ENCODE results near the gene MACROD1. TPM values are rescaled to one million over a fixed set of nuclear protein-coding genes. Genes with fewer than 3 reads are reported as not detected.

MACROD1 gene
- total and polyA plus RNA-seq, 2 of the 13 experiments (the other 11 are each of a cell fraction or from before 2014, with no cell fraction given), result 23.1 to 34.5 TPM

DNA sequence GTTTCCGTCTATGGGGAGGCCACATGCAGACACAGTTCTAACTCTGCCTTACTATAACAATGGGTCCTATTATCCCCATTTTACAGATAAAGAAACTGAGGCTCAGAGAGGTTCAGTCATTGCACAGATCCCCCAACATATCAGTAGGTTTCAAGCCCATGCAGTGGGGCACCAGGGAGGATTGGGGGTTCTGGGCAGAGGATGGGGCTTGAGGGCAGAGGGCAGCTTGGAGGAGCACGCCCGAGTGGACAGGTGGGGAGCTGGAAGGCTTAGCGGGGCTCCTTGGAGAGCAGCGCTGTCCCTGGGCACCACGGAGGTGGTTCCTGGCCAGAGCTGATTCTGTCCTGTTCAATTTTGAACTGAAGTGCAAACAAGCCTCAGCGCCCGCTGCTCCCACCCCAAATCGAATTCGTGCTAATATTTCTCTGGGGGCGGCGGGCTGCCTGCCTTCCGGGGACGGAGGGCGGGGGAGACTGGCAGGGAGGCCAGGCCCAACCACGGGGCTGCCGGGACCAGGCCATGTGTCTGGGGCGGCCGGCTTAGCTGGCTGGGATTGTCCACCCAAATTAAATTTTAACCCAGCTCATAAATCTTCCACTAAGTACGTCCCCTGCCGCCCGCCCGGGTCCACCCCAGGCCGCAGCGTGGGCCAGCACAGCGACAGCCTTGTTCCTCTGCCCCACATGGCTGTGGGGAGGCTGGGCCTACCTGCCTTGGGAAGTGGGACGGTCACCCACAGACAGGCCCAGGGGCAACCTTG lies 80.8 kb downstream of the MACROD1 start (continued):
- TF ChIP-seq, protein P1, sequence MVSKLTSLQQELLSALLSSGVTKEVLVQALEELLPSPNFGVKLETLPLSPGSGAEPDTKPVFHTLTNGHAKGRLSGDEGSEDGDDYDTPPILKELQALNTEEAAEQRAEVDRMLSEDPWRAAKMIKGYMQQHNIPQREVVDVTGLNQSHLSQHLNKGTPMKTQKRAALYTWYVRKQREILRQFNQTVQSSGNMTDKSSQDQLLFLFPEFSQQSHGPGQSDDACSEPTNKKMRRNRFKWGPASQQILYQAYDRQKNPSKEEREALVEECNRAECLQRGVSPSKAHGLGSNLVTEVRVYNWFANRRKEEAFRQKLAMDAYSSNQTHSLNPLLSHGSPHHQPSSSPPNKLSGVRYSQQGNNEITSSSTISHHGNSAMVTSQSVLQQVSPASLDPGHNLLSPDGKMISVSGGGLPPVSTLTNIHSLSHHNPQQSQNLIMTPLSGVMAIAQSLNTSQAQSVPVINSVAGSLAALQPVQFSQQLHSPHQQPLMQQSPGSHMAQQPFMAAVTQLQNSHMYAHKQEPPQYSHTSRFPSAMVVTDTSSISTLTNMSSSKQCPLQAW (CRISPR knock-in tag; IDR thresholded peaks at IDR 0.05), result peak; percentile 53; the same call in 1 of the 2 replicates
- TF ChIP-seq ZNF569 (CRISPR knock-in tag; IDR thresholded peaks at IDR 0.05; ENCODE audit: borderline replicate concordance) (no peak), SP140L (CRISPR knock-in tag; IDR thresholded peaks at IDR 0.05; ENCODE audit: borderline replicate concordance) (no peak), ELF4 (CRISPR knock-in tag; IDR thresholded peaks at IDR 0.05; ENCODE audit: borderline replicate concordance) (no peak), PRPF4 (IDR thresholded peaks at IDR 0.05; ENCODE audit: low read depth, low read length, poor library complexity, severe bottlenecking) (no peak), ZNF207 (IDR thresholded peaks at IDR 0.05; ENCODE audit: borderline replicate concordance) (no peak), IRX3 (CRISPR knock-in tag; IDR thresholded peaks at IDR 0.05; ENCODE audit: borderline replicate concordance, low read depth) (no peak), AHR (CRISPR knock-in tag; IDR thresholded peaks at IDR 0.05) (no peak), BCL6 (CRISPR knock-in tag; IDR thresholded peaks at IDR 0.05) (0 out of 2 replicates have a peak, but pooled peaks have one; percentile 23), ZSCAN25 (CRISPR knock-in tag; IDR thresholded peaks at IDR 0.05) (no peak), ZNF547 (CRISPR knock-in tag; IDR thresholded peaks at IDR 0.05) (no peak), JARID2 (CRISPR knock-in tag; IDR thresholded peaks at IDR 0.05; ENCODE audit: insufficient replicate concordance) (no peak), ZFX (CRISPR knock-in tag; IDR thresholded peaks at IDR 0.05; ENCODE audit: low read depth) (peak; percentile 81), SYNCRIP (IDR thresholded peaks at IDR 0.05; ENCODE audit: insufficient read depth, low read depth, low read length) (no peak), HOXA3 (CRISPR knock-in tag; IDR thresholded peaks at IDR 0.05) (no peak)
- TF ChIP-seq, protein P2, sequence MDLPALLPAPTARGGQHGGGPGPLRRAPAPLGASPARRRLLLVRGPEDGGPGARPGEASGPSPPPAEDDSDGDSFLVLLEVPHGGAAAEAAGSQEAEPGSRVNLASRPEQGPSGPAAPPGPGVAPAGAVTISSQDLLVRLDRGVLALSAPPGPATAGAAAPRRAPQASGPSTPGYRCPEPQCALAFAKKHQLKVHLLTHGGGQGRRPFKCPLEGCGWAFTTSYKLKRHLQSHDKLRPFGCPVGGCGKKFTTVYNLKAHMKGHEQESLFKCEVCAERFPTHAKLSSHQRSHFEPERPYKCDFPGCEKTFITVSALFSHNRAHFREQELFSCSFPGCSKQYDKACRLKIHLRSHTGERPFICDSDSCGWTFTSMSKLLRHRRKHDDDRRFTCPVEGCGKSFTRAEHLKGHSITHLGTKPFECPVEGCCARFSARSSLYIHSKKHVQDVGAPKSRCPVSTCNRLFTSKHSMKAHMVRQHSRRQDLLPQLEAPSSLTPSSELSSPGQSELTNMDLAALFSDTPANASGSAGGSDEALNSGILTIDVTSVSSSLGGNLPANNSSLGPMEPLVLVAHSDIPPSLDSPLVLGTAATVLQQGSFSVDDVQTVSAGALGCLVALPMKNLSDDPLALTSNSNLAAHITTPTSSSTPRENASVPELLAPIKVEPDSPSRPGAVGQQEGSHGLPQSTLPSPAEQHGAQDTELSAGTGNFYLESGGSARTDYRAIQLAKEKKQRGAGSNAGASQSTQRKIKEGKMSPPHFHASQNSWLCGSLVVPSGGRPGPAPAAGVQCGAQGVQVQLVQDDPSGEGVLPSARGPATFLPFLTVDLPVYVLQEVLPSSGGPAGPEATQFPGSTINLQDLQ (CRISPR knock-in tag; IDR thresholded peaks at IDR 0.05), result 0 out of 2 replicates have a peak, but pooled peaks have one; percentile 42
- TF ChIP-seq, protein P3, sequence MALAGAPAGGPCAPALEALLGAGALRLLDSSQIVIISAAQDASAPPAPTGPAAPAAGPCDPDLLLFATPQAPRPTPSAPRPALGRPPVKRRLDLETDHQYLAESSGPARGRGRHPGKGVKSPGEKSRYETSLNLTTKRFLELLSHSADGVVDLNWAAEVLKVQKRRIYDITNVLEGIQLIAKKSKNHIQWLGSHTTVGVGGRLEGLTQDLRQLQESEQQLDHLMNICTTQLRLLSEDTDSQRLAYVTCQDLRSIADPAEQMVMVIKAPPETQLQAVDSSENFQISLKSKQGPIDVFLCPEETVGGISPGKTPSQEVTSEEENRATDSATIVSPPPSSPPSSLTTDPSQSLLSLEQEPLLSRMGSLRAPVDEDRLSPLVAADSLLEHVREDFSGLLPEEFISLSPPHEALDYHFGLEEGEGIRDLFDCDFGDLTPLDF (CRISPR knock-in tag; IDR thresholded peaks at IDR 0.05), result no peak
- TF ChIP-seq, protein P4, sequence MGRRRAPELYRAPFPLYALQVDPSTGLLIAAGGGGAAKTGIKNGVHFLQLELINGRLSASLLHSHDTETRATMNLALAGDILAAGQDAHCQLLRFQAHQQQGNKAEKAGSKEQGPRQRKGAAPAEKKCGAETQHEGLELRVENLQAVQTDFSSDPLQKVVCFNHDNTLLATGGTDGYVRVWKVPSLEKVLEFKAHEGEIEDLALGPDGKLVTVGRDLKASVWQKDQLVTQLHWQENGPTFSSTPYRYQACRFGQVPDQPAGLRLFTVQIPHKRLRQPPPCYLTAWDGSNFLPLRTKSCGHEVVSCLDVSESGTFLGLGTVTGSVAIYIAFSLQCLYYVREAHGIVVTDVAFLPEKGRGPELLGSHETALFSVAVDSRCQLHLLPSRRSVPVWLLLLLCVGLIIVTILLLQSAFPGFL (CRISPR knock-in tag; IDR thresholded peaks at IDR 0.05), result no peak
- TF ChIP-seq, protein P5, sequence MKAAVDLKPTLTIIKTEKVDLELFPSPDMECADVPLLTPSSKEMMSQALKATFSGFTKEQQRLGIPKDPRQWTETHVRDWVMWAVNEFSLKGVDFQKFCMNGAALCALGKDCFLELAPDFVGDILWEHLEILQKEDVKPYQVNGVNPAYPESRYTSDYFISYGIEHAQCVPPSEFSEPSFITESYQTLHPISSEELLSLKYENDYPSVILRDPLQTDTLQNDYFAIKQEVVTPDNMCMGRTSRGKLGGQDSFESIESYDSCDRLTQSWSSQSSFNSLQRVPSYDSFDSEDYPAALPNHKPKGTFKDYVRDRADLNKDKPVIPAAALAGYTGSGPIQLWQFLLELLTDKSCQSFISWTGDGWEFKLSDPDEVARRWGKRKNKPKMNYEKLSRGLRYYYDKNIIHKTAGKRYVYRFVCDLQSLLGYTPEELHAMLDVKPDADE (CRISPR knock-in tag; IDR thresholded peaks at IDR 0.05), result no peak
- TF ChIP-seq, protein P6, sequence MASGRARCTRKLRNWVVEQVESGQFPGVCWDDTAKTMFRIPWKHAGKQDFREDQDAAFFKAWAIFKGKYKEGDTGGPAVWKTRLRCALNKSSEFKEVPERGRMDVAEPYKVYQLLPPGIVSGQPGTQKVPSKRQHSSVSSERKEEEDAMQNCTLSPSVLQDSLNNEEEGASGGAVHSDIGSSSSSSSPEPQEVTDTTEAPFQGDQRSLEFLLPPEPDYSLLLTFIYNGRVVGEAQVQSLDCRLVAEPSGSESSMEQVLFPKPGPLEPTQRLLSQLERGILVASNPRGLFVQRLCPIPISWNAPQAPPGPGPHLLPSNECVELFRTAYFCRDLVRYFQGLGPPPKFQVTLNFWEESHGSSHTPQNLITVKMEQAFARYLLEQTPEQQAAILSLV (CRISPR knock-in tag; IDR thresholded peaks at IDR 0.05; ENCODE audit: borderline replicate concordance), result 0 out of 2 replicates have a peak, but pooled peaks have one; percentile 46

Measured in HepG2 (cell line).